HUES48 (cell line): ENCODE measurements around the gene SUPT5H.

ENCODE experiments used
- H3K27ac ChIP-seq: one replicate; pipeline ENCODE4 v1.7.0; 2013; ENCODE audit warnings: low read depth, low read length, inconsistent platforms
- H3K27me3 ChIP-seq: 2 replicates; pipeline ENCODE4 v1.6.1; 2013; ENCODE audit warnings: mild to moderate bottlenecking, low read length; ENCODE audit not compliant: control insufficient read depth, insufficient read depth
- H3K36me3 ChIP-seq: 2 replicates; pipeline ENCODE4 v1.6.1; 2013; ENCODE audit warnings: low read length; ENCODE audit not compliant: control insufficient read depth, insufficient read depth
- H3K4me1 ChIP-seq: 2 replicates; pipeline ENCODE4 v1.6.1; 2013; ENCODE audit warnings: mild to moderate bottlenecking, low read length; ENCODE audit not compliant: control insufficient read depth, insufficient read depth
- H3K4me3 ChIP-seq: 2 replicates; pipeline ENCODE4 v1.5.1; 2013; ENCODE audit warnings: mild to moderate bottlenecking, low read depth, low read length
- H3K9ac ChIP-seq: 2 replicates; pipeline ENCODE4 v1.6.1; 2013; ENCODE audit warnings: mild to moderate bottlenecking, low read depth, low read length, moderate library complexity
- H3K9me3 ChIP-seq: 2 replicates; pipeline ENCODE4 v1.6.1; 2013; ENCODE audit warnings: low read length; ENCODE audit not compliant: control insufficient read depth, insufficient read depth

SUPT5H gene

GRCh38 chr19:39516270-39516669 is 70.9 kb downstream of the SUPT5H start:
- Histone ChIP-seq H3K4me1 (no peaks in the 10 kb centered on the region), H3K9ac (peak overlapping the region; percentile 59; the same call in 1 of the 2 replicates), H3K4me3 (peak overlapping the region; percentile 86), H3K27ac (no peak overlapping the region), H3K36me3 (peaks cover 4% of the 10 kb centered on the region; the same call in 1 of the 2 replicates), H3K27me3 (peaks cover 16% of the 10 kb centered on the region), H3K9me3 (no peaks in the 10 kb centered on the region)

DNA sequence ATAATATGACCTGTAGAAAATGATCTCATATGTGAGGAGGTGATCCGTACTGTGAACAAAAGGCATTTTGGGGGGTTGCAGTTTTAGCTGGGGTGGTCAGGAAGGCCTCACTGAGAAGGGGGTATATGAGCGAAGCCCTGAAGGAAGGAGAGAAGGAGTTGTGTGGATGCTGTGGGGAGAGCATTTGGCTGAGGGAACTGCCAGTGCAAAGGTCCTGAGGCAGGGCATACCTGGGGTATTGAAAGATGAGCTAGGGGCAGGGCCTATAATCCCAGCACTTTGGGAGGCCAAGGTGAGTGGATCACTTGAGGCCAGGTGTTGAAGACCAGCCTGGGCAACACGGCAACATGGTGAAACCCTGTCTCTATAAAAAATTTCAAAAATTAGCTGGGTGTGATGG is 72.0 kb downstream of the SUPT5H start:
- Histone ChIP-seq H3K4me3 (no peak overlapping the region), H3K36me3 (peaks cover 4% of the 10 kb centered on the region; the same call in 1 of the 2 replicates), H3K9ac (no peak overlapping the region), H3K27ac (no peak overlapping the region), H3K27me3 (peaks cover 16% of the 10 kb centered on the region), H3K4me1 (no peaks in the 10 kb centered on the region), H3K9me3 (no peaks in the 10 kb centered on the region)

- Histone ChIP-seq H3K9ac (no peak overlapping the region), H3K27ac (no peak overlapping the region)
Observed at GRCh38 chr19:39518458-39518857, 73.1 kb downstream of the SUPT5H start.

DNA sequence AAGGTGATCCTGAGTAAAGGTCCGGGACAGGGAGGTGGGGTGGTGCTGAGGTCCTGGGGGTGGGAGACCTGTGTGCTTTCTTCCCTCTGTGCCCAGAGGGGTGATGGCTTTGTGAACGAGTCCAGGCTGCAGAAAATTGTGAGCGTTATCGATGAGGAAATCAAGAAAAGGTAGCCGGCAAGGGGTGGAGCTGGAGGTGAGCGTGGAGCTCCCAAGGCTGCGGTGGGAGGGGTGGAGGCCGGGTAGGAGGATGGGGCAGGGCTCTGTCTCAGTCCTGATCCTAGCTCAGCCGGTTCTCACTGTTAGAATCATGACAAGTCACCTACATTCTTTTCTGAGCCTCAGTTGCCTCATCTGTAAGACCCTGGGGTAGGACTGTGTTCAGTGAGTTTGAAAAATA is 73.6 kb downstream of the SUPT5H start:
- no peaks in the 10 kb centered on the region for H3K9me3 ChIP-seq
- peaks cover 4% of the 10 kb centered on the region; the same call in 1 of the 2 replicates for H3K36me3 ChIP-seq
- H3K27me3 ChIP-seq, result peaks cover 9% of the 10 kb centered on the region
- no peak overlapping the region; the same call in 1 of the 2 replicates for H3K4me3 ChIP-seq
- no peak overlapping the region for H3K27ac ChIP-seq
- H3K9ac ChIP-seq, result no peak overlapping the region
- no peaks in the 10 kb centered on the region for H3K4me1 ChIP-seq

More at GRCh38 chr19:39518458-39518857, 73.1 kb downstream of the SUPT5H start:
- Histone ChIP-seq H3K4me1 (no peaks in the 10 kb centered on the region), H3K9me3 (no peaks in the 10 kb centered on the region), H3K27me3 (peaks cover 13% of the 10 kb centered on the region), H3K36me3 (peaks cover 4% of the 10 kb centered on the region; the same call in 1 of the 2 replicates), H3K4me3 (no peak overlapping the region; the same call in 1 of the 2 replicates)

GRCh38 chr19:39520541-39521484 is 75.4 kb downstream of the SUPT5H start:
- H3K27ac ChIP-seq, result no peak overlapping the region
- H3K4me1 ChIP-seq, result no peaks in the 10 kb centered on the region
- no peak overlapping the region for H3K4me3 ChIP-seq
- no peaks in the 10 kb centered on the region for H3K9me3 ChIP-seq
- peaks cover 4% of the 10 kb centered on the region for H3K36me3 ChIP-seq
- H3K27me3 ChIP-seq, result no peaks in the 10 kb centered on the region
- H3K9ac ChIP-seq, result no peak overlapping the region

DNA sequence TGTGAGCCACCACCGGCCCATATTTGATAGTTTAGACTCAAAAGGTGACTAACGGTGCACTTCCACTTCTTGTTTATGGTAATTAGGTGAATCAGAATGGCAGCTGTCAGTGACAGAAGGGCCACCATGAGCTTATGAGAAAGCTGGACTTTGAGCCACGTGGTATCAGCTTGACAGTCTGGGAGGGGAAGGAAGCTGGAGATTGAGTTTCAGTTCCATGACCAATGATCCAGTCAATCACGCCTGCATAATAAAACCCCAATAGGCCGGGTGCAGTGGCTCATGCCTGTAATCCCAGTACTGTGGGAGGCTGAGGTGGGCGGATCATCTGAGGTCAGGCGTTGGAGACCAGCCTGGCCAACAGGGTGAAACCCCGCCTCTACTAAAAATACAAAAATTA is 79.1 kb downstream of the SUPT5H start:
- no peaks in the 10 kb centered on the region for H3K27me3 ChIP-seq
- no peak overlapping the region for H3K4me3 ChIP-seq
- no peak overlapping the region for H3K27ac ChIP-seq
- no peak overlapping the region for H3K9ac ChIP-seq
- H3K4me1 ChIP-seq, result no peaks in the 10 kb centered on the region
- peaks cover 4% of the 10 kb centered on the region for H3K36me3 ChIP-seq
- H3K9me3 ChIP-seq, result no peaks in the 10 kb centered on the region

DNA sequence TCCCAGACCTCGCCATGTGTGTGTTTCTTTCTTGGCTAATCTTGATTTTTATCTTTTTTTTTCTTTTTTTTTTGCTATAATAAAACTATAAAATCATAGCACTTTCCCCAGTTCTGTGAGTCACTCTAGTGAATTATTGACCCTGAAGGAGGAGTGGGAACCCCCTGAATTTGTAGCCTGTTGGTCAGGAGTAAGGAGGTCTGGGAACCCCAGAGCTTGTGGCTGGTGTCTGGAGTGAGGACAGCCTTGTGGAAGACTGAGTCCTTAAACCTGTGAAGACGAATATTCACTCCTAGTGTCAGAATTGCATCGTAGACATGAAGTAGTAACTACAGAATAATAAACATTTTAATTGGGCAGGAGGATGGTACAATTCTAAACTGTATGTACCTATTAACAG is 79.8 kb downstream of the SUPT5H start:
- H3K27me3 ChIP-seq, result no peaks in the 10 kb centered on the region
- H3K9ac ChIP-seq, result no peak overlapping the region
- no peaks in the 10 kb centered on the region for H3K9me3 ChIP-seq
- H3K4me3 ChIP-seq, result no peak overlapping the region
- H3K4me1 ChIP-seq, result no peaks in the 10 kb centered on the region
- no peak overlapping the region for H3K27ac ChIP-seq
- peaks cover 4% of the 10 kb centered on the region for H3K36me3 ChIP-seq
